ENCODE data around the gene SCMH1.

SCMH1 gene

GRCh38 chr1:41098730-41099460 is 143.2 kb downstream of the SCMH1 start:
- H3K9me3 ChIP-seq (ENCODE audit: control insufficient read depth, insufficient read depth, low read depth, low read length) = no peaks in the 10 kb centered on the region
- no peak overlapping the region for H3K27ac ChIP-seq (ENCODE audit: extremely low read depth, low read depth, low read length)
- TF ChIP-seq SCRT2 (tag by site-specific recombination; IDR thresholded peaks at IDR 0.05) = peak; percentile 86
- no peak for TF ChIP-seq KLF7 (tag by site-specific recombination; IDR thresholded peaks at IDR 0.05; ENCODE audit: borderline replicate concordance)
- TF ChIP-seq SCRT1 (tag by site-specific recombination; IDR thresholded peaks at IDR 0.05; ENCODE audit: borderline replicate concordance) = peak; percentile 98
- POLR2A ChIA-PET = no interaction called here
- CTCF ChIA-PET = interaction anchor here (0.6 to 0.7 kb wide), 2 partner anchors 32 to 95 kb away, joined by 3 read pairs; no protein-coding TSS in a partner anchor
- no peak overlapping the region for H3K4me3 ChIP-seq (ENCODE audit: low read depth, low read length)
- peaks cover 0 to 12% of the 10 kb centered on the region in 2 experiments; a peak in 1 of 3 replicates for H3K36me3 ChIP-seq (ENCODE audit: control insufficient read depth in 2 of 2, insufficient read depth in 1 of 2, low read length in 2 of 2)
- H3K4me1 ChIP-seq (ENCODE audit: control insufficient read depth, insufficient read depth, low read length) = no peaks in the 10 kb centered on the region

- TF ChIP-seq OVOL3 (tag by site-specific recombination; IDR thresholded peaks at IDR 0.05) = no peak
- TF ChIP-seq ZNF707 (tag by site-specific recombination; IDR thresholded peaks at IDR 0.05) = no peak
- no peak for TF ChIP-seq ZBTB7A (tag by site-specific recombination; IDR thresholded peaks at IDR 0.05; ENCODE audit: low read depth)
- no peak for TF ChIP-seq ZNF404 (tag by site-specific recombination; IDR thresholded peaks at IDR 0.05)
- TF ChIP-seq ZSCAN4 (tag by site-specific recombination; IDR thresholded peaks at IDR 0.05) = no peak
- TF ChIP-seq, protein P1, sequence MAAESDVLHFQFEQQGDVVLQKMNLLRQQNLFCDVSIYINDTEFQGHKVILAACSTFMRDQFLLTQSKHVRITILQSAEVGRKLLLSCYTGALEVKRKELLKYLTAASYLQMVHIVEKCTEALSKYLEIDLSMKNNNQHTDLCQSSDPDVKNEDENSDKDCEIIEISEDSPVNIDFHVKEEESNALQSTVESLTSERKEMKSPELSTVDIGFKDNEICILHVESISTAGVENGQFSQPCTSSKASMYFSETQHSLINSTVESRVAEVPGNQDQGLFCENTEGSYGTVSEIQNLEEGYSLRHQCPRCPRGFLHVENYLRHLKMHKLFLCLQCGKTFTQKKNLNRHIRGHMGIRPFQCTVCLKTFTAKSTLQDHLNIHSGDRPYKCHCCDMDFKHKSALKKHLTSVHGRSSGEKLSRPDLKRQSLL (tag by site-specific recombination; IDR thresholded peaks at IDR 0.05) = no peak
- no peak for TF ChIP-seq ZNF423 (tag by site-specific recombination; IDR thresholded peaks at IDR 0.05)
- no peak for TF ChIP-seq ZSCAN30 (tag by site-specific recombination; IDR thresholded peaks at IDR 0.05)
- TF ChIP-seq ZNF133 (tag by site-specific recombination; IDR thresholded peaks at IDR 0.05) = no peak
- TF ChIP-seq EGR2 (tag by site-specific recombination; IDR thresholded peaks at IDR 0.05; ENCODE audit: low read depth) = no peak
- TF ChIP-seq SETDB1 (IDR thresholded peaks at IDR 0.05; ENCODE audit: insufficient read length, low read length) = no peak
- no peak for TF ChIP-seq MEIS1 (CRISPR knock-in tag; IDR thresholded peaks at IDR 0.05; ENCODE audit: borderline replicate concordance)
- TF ChIP-seq, protein P2, sequence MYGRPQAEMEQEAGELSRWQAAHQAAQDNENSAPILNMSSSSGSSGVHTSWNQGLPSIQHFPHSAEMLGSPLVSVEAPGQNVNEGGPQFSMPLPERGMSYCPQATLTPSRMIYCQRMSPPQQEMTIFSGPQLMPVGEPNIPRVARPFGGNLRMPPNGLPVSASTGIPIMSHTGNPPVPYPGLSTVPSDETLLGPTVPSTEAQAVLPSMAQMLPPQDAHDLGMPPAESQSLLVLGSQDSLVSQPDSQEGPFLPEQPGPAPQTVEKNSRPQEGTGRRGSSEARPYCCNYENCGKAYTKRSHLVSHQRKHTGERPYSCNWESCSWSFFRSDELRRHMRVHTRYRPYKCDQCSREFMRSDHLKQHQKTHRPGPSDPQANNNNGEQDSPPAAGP (tag by site-specific recombination; IDR thresholded peaks at IDR 0.05) = no peak
- no peak for TF ChIP-seq KLF7 (tag by site-specific recombination; IDR thresholded peaks at IDR 0.05; ENCODE audit: borderline replicate concordance)
- no peak for TF ChIP-seq ZNF266 (tag by site-specific recombination; IDR thresholded peaks at IDR 0.05; ENCODE audit: low read depth)
- POLR2A ChIA-PET = no interaction called here
- H3K36me3 ChIP-seq (ENCODE audit: control insufficient read depth in 2 of 2, insufficient read depth in 1 of 2, low read length in 2 of 2) = peaks cover 0 to 8% of the 10 kb centered on the region in 2 experiments; a peak in 1 of 3 replicates
- no peaks in the 10 kb centered on the region for H3K4me1 ChIP-seq (ENCODE audit: control insufficient read depth, insufficient read depth, low read length)
- CTCF ChIA-PET = no interaction called here
- H3K27ac ChIP-seq (ENCODE audit: extremely low read depth, low read depth, low read length) = no peak overlapping the region
- no peaks in the 10 kb centered on the region for H3K9me3 ChIP-seq (ENCODE audit: control insufficient read depth, insufficient read depth, low read depth, low read length)
- no peak overlapping the region for H3K4me3 ChIP-seq (ENCODE audit: low read depth, low read length)
Observed at GRCh38 chr1:41097105-41097504, 145.0 kb downstream of the SCMH1 start.

- CTCF ChIA-PET = no interaction called here
- TF ChIP-seq, protein P3, sequence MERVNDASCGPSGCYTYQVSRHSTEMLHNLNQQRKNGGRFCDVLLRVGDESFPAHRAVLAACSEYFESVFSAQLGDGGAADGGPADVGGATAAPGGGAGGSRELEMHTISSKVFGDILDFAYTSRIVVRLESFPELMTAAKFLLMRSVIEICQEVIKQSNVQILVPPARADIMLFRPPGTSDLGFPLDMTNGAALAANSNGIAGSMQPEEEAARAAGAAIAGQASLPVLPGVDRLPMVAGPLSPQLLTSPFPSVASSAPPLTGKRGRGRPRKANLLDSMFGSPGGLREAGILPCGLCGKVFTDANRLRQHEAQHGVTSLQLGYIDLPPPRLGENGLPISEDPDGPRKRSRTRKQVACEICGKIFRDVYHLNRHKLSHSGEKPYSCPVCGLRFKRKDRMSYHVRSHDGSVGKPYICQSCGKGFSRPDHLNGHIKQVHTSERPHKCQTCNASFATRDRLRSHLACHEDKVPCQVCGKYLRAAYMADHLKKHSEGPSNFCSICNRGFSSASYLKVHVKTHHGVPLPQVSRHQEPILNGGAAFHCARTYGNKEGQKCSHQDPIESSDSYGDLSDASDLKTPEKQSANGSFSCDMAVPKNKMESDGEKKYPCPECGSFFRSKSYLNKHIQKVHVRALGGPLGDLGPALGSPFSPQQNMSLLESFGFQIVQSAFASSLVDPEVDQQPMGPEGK (tag by site-specific recombination; IDR thresholded peaks at IDR 0.05) = no peak
- no peak for TF ChIP-seq KLF7 (tag by site-specific recombination; IDR thresholded peaks at IDR 0.05; ENCODE audit: borderline replicate concordance)
- no peak for TF ChIP-seq ZNF138 (tag by site-specific recombination; IDR thresholded peaks at IDR 0.05; ENCODE audit: borderline replicate concordance)
- TF ChIP-seq ZNF621 (tag by site-specific recombination; IDR thresholded peaks at IDR 0.05) = no peak
- TF ChIP-seq, protein P4, sequence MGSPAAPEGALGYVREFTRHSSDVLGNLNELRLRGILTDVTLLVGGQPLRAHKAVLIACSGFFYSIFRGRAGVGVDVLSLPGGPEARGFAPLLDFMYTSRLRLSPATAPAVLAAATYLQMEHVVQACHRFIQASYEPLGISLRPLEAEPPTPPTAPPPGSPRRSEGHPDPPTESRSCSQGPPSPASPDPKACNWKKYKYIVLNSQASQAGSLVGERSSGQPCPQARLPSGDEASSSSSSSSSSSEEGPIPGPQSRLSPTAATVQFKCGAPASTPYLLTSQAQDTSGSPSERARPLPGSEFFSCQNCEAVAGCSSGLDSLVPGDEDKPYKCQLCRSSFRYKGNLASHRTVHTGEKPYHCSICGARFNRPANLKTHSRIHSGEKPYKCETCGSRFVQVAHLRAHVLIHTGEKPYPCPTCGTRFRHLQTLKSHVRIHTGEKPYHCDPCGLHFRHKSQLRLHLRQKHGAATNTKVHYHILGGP (tag by site-specific recombination; IDR thresholded peaks at IDR 0.05) = no peak
- no peak for TF ChIP-seq ZBTB48 (tag by site-specific recombination; IDR thresholded peaks at IDR 0.05)
- TF ChIP-seq ZNF10 (tag by site-specific recombination; IDR thresholded peaks at IDR 0.05) = no peak
- no peak for TF ChIP-seq ZNF311 (tag by site-specific recombination; IDR thresholded peaks at IDR 0.05; ENCODE audit: borderline replicate concordance)
- TF ChIP-seq ZNF792 (tag by site-specific recombination; IDR thresholded peaks at IDR 0.05) = no peak
- peaks cover 4 to 7% of the 10 kb centered on the region in 2 experiments; a peak in 2 of 3 replicates for H3K36me3 ChIP-seq (ENCODE audit: control insufficient read depth in 2 of 2, insufficient read depth in 1 of 2, low read length in 2 of 2)
Observed at GRCh38 chr1:41093826-41094225, 148.3 kb downstream of the SCMH1 start.

More at GRCh38 chr1:41093826-41094225, 148.3 kb downstream of the SCMH1 start:
- Histone ChIP-seq H3K4me3 (ENCODE audit: low read depth, low read length) (no peak overlapping the region), H3K27ac (ENCODE audit: extremely low read depth, low read depth, low read length) (no peak overlapping the region), H3K9me3 (ENCODE audit: control insufficient read depth, insufficient read depth, low read depth, low read length) (no peaks in the 10 kb centered on the region), H3K4me1 (ENCODE audit: control insufficient read depth, insufficient read depth, low read length) (no peaks in the 10 kb centered on the region)
- POLR2A ChIA-PET = no interaction called here
